Suppressor macrophage treated with lipopolysaccharide for 1 hour (primary cell): Measurements from ENCODE around the gene CACNA1D.
A peak's percentile ranks its signal among the peaks of the same experiment; 100 is the strongest.

Source experiments
- DNase-seq, 3 donors: peaks; one replicate each; pipeline ENCODE4 v3.0.0-alpha.2; 2020 to 2022

The CACNA1D gene

GRCh38 chr3:53695324-53695690, 200.9 kb downstream of the CACNA1D start:
- no peak for DNase-seq

- DNase-seq: peak in 1 of 3 donors; percentile 37
These were observed 202.2 kb downstream of the CACNA1D start for GRCh38 chr3:53696401-53697172.

- no peak for DNase-seq
These were observed 206.0 kb downstream of the CACNA1D start for GRCh38 chr3:53700441-53700840.

GRCh38 chr3:53702776-53703530, 208.5 kb downstream of the CACNA1D start:
- no peak for DNase-seq

GRCh38 chr3:53703630-53704362, 209.4 kb downstream of the CACNA1D start:
- DNase-seq: no peak

- DNase-seq: no peak
These were observed 209.9 kb downstream of the CACNA1D start for GRCh38 chr3:53704363-53704725.

GRCh38 chr3:53705024-53705745, 210.8 kb downstream of the CACNA1D start:
- DNase-seq: no peak

GRCh38 chr3:53705774-53706173, 211.4 kb downstream of the CACNA1D start:
- DNase-seq: no peak

- DNase-seq: no peak
These were observed 212.8 kb downstream of the CACNA1D start for GRCh38 chr3:53707222-53707621.

- DNase-seq: no peak
These were observed 213.7 kb downstream of the CACNA1D start for GRCh38 chr3:53708001-53708621.

- no peak for DNase-seq
These were observed 214.8 kb downstream of the CACNA1D start for GRCh38 chr3:53709256-53709655.

GRCh38 chr3:53709860-53710674, 215.7 kb downstream of the CACNA1D start:
- peak; percentile 69 to 80 (median 79) for DNase-seq

- no peak for DNase-seq
These were observed 217.0 kb downstream of the CACNA1D start for GRCh38 chr3:53711387-53711786.

GRCh38 chr3:53712817-53713388, 218.5 kb downstream of the CACNA1D start:
- peak in 1 of 3 donors; percentile 28 for DNase-seq

GRCh38 chr3:53713626-53714025, 219.2 kb downstream of the CACNA1D start:
- no peak for DNase-seq

- DNase-seq: no peak
These were observed 221.5 kb downstream of the CACNA1D start for GRCh38 chr3:53715815-53716483.

- peak; percentile 29 to 41 (median 30) for DNase-seq
These were observed 222.6 kb downstream of the CACNA1D start for GRCh38 chr3:53716998-53717397.

GRCh38 chr3:53718462-53718861, 224.1 kb downstream of the CACNA1D start:
- no peak for DNase-seq

GRCh38 chr3:53719796-53720195, 225.4 kb downstream of the CACNA1D start:
- no peak for DNase-seq
